Trophoblast cell (in vitro differentiated cells and primary cell): ENCODE results near the gene C19orf25.

ENCODE experiments used
- DNase-seq, 2 donors: peaks; one replicate each; pipeline ENCODE4 v3.0.0-alpha.2; 2016
- H2AFZ ChIP-seq: 2 replicates; pipeline ENCODE4 v1.6.1; 2013; ENCODE audit warnings: low read length, moderate library complexity, mild to moderate bottlenecking; ENCODE audit not compliant: insufficient read depth, poor library complexity
- H2AK5ac ChIP-seq: 2 replicates; pipeline ENCODE4 v1.6.1; 2013; ENCODE audit warnings: mild to moderate bottlenecking, low read length
- H2BK120ac ChIP-seq: 2 replicates; pipeline ENCODE4 v1.6.1; 2013; ENCODE audit warnings: low read length, mild to moderate bottlenecking, moderate library complexity; ENCODE audit not compliant: insufficient read depth, poor library complexity
- H2BK12ac ChIP-seq: 2 replicates; pipeline ENCODE4 v1.6.1; 2013; ENCODE audit warnings: mild to moderate bottlenecking, low read length, moderate library complexity
- H2BK5ac ChIP-seq: 2 replicates; pipeline ENCODE4 v1.6.1; 2013; ENCODE audit warnings: low read length, low read depth, moderate library complexity, mild to moderate bottlenecking; ENCODE audit not compliant: poor library complexity
- H3K14ac ChIP-seq: 2 replicates; pipeline ENCODE4 v1.6.1; 2013; ENCODE audit warnings: mild to moderate bottlenecking, low read length
- H3K18ac ChIP-seq: 2 replicates; pipeline ENCODE4 v1.6.1; 2013; ENCODE audit warnings: mild to moderate bottlenecking, low read length
- H3K23ac ChIP-seq: 2 replicates; pipeline ENCODE4 v1.6.1; 2013; ENCODE audit warnings: low read length
- H3K27ac ChIP-seq: 2 replicates; pipeline ENCODE4 v1.5.1; 2013; ENCODE audit warnings: low read depth, mild to moderate bottlenecking, inconsistent platforms, low read length, moderate library complexity
- H3K27me3 ChIP-seq: 2 replicates; pipeline ENCODE4 v1.6.1; 2013; ENCODE audit warnings: inconsistent platforms, mild to moderate bottlenecking, low read length, moderate library complexity; ENCODE audit not compliant: insufficient read depth
- H3K36me3 ChIP-seq, 2 experiments: 1 replicate in 1 of 2; 2 replicates in 1 of 2; pipeline ENCODE4 v1.6.1; 2013; ENCODE audit warnings: low read length in 2 of 2, mild to moderate bottlenecking in 2 of 2, moderate library complexity in 1 of 2; ENCODE audit not compliant: insufficient read depth in 2 of 2, control insufficient read depth in 1 of 2
- H3K4ac ChIP-seq: 2 replicates; pipeline ENCODE4 v1.6.1; 2013; ENCODE audit warnings: low read depth, mild to moderate bottlenecking, low read length, moderate library complexity
- H3K4me1 ChIP-seq, 2 experiments: 1 replicate in 1 of 2; 2 replicates in 1 of 2; pipeline ENCODE4 v1.6.1; 2013; ENCODE audit warnings: low read length in 2 of 2, mild to moderate bottlenecking in 2 of 2, moderate library complexity in 1 of 2; ENCODE audit not compliant: insufficient read depth in 2 of 2, control insufficient read depth in 1 of 2
- H3K4me2 ChIP-seq: 2 replicates; pipeline ENCODE4 v1.6.1; 2013; ENCODE audit warnings: inconsistent platforms, mild to moderate bottlenecking, low read length, moderate library complexity
- H3K4me3 ChIP-seq: 2 replicates; pipeline ENCODE4 v1.5.1; 2013; ENCODE audit warnings: mild to moderate bottlenecking, low read depth, low read length, inconsistent platforms
- H3K79me1 ChIP-seq: one replicate; pipeline ENCODE4 v1.6.1; 2013; ENCODE audit warnings: low read length
- H3K79me2 ChIP-seq: 2 replicates; pipeline ENCODE4 v1.6.1; 2013; ENCODE audit warnings: low read length, mild to moderate bottlenecking; ENCODE audit not compliant: control insufficient read depth, insufficient read depth, poor library complexity
- H3K9ac ChIP-seq: 2 replicates; pipeline ENCODE4 v1.6.1; 2013; ENCODE audit warnings: mild to moderate bottlenecking, low read length
- H3K9me3 ChIP-seq: 2 replicates; pipeline ENCODE4 v1.6.1; 2013; ENCODE audit warnings: low read depth, mild to moderate bottlenecking, control low read depth, inconsistent platforms, low read length; ENCODE audit not compliant: insufficient read depth
- H4K12ac ChIP-seq: 2 replicates; pipeline ENCODE4 v1.6.1; 2013; ENCODE audit warnings: low read depth, mild to moderate bottlenecking, low read length, moderate library complexity
- H4K8ac ChIP-seq: 2 replicates; pipeline ENCODE4 v1.6.1; 2013; ENCODE audit warnings: low read depth, mild to moderate bottlenecking, low read length, moderate library complexity
- H4K91ac ChIP-seq: one replicate; pipeline ENCODE4 v1.6.1; 2013; ENCODE audit warnings: low read depth, mild to moderate bottlenecking, low read length, moderate library complexity
- WGBS: extraction: QIAGEN DNeasy Blood & Tissue Kit; methylation state at CpG from one replicate; pipeline ENCODE4 v1.1.7; 2013; ENCODE audit warnings: missing lambda C conversion rate; ENCODE audit not compliant: insufficient read length, insufficient coverage; ENCODE audit errors: extremely low coverage; 5-methylcytosine and 5-hydroxymethylcytosine counted together

The C19orf25 gene

DNA sequence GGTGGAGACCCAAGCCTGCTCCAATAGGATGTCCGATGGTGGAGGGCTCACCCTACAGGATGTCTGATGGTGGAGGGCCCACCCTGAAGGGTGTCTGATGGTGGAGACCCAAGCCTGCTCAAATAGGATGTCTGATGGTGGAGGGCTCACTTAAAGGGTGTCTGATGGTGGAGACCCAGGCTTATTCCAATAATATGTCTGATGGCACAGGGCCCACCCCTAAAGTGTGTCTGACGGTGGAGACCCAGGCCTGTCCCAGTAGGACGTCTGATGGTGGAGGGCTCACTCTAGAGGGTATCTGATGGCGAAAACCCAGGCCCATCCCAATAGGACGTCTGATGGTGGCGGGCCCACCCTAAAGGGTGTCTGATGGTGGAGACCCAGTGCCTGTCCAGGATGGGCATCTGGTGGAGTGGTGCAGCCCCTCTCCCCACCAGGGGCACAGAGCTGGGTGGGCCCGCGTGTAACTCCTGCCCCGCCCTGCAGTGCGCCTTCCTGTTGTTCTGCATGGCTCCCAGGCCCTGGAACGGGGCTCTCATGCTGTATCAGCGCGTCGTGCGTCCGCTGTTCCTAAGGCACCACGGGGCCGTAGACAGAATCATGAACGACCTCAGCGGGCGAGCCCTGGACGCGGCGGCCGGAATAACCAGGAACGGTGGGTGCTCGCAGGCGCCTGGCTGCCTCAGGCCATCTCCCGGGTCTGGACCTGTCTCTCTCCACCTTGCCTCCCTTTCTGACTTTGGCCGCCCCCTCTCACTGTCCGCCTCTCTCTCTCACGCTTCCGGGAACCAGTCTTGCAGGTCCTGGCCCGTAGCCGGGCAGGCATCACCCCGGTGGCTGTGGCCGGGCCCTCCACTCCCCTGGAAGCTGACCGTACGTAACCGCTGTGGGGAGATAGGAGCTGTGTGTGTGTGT is 17.0 kb upstream of the C19orf25 start:
- no peak overlapping the region for H3K4ac ChIP-seq
- no peak overlapping the region for H2BK5ac ChIP-seq
- no peak overlapping the region for H3K4me3 ChIP-seq
- no peak overlapping the region for H2BK12ac ChIP-seq
- no CpG with 5 or more reads among the region's 40 CpGs for WGBS
- H3K9ac ChIP-seq, result no peak overlapping the region
- H3K4me2 ChIP-seq, result no peak overlapping the region
- DNase-seq, result peak in 1 of 2 donors; percentile 42
- H3K23ac ChIP-seq, result no peak overlapping the region
- no peak overlapping the region for H2AK5ac ChIP-seq
- H2BK120ac ChIP-seq, result no peak overlapping the region
- H3K4me1 ChIP-seq, result peaks cover 17 to 18% of the 10 kb centered on the region in 2 experiments
- H3K27ac ChIP-seq, result no peak overlapping the region
- no peak overlapping the region for H3K14ac ChIP-seq
- no peak overlapping the region for H4K8ac ChIP-seq
- H4K91ac ChIP-seq, result no peak overlapping the region
- peaks cover 2% of the 10 kb centered on the region for H3K79me2 ChIP-seq
- no peak overlapping the region for H2AFZ ChIP-seq
- H3K36me3 ChIP-seq, result no peaks in the 10 kb centered on the region
- peaks cover 2% of the 10 kb centered on the region for H3K79me1 ChIP-seq
- peaks cover 5% of the 10 kb centered on the region for H3K27me3 ChIP-seq
- peaks cover 3% of the 10 kb centered on the region for H3K9me3 ChIP-seq
- H4K12ac ChIP-seq, result no peak overlapping the region
- H3K18ac ChIP-seq, result no peak overlapping the region

- Histone ChIP-seq H2AFZ (no peak overlapping the region), H2AK5ac (no peak overlapping the region), H2BK120ac (no peak overlapping the region), H3K9me3 (peaks cover 3% of the 10 kb centered on the region), H3K4ac (no peak overlapping the region), H3K79me2 (peaks cover 2% of the 10 kb centered on the region), H3K4me1 (peaks cover 17 to 19% of the 10 kb centered on the region in 2 experiments), H3K9ac (no peak overlapping the region), H3K36me3 (no peaks in the 10 kb centered on the region), H4K12ac (no peak overlapping the region), H4K91ac (no peak overlapping the region), H3K14ac (no peak overlapping the region), H3K27me3 (peaks cover 5% of the 10 kb centered on the region), H3K4me2 (no peak overlapping the region), H2BK12ac (no peak overlapping the region), H3K27ac (no peak overlapping the region), H2BK5ac (no peak overlapping the region), H3K4me3 (peak overlapping the region; percentile 30), H3K79me1 (peaks cover 6% of the 10 kb centered on the region), H3K18ac (no peak overlapping the region), H4K8ac (no peak overlapping the region), H3K23ac (no peak overlapping the region)
- no peak for DNase-seq
- WGBS, result no CpG with 5 or more reads among the region's 37 CpGs
These were observed 16.2 kb upstream of the C19orf25 start for GRCh38 chr19:1495051-1495798.

GRCh38 chr19:1494115-1494815 is 15.2 kb upstream of the C19orf25 start:
- no peak for DNase-seq
- H4K8ac ChIP-seq, result no peak overlapping the region
- no peak overlapping the region for H3K4ac ChIP-seq
- WGBS, result no CpG with 5 or more reads among the region's 15 CpGs
- peaks cover 3% of the 10 kb centered on the region for H3K9me3 ChIP-seq
- no peak overlapping the region for H3K18ac ChIP-seq
- H4K12ac ChIP-seq, result no peak overlapping the region
- H3K27ac ChIP-seq, result no peak overlapping the region
- no peak overlapping the region for H3K4me3 ChIP-seq
- H3K36me3 ChIP-seq, result no peaks in the 10 kb centered on the region
- H3K27me3 ChIP-seq, result peaks cover 5% of the 10 kb centered on the region
- H2BK120ac ChIP-seq, result no peak overlapping the region
- H3K4me1 ChIP-seq, result peaks cover 17 to 19% of the 10 kb centered on the region in 2 experiments
- H3K9ac ChIP-seq, result no peak overlapping the region
- H2BK5ac ChIP-seq, result no peak overlapping the region
- peaks cover 4% of the 10 kb centered on the region for H3K79me2 ChIP-seq
- peaks cover 10% of the 10 kb centered on the region for H3K79me1 ChIP-seq
- no peak overlapping the region for H2AFZ ChIP-seq
- no peak overlapping the region for H2AK5ac ChIP-seq
- no peak overlapping the region for H2BK12ac ChIP-seq
- H3K23ac ChIP-seq, result no peak overlapping the region
- no peak overlapping the region for H4K91ac ChIP-seq
- H3K14ac ChIP-seq, result no peak overlapping the region
- no peak overlapping the region for H3K4me2 ChIP-seq

DNA sequence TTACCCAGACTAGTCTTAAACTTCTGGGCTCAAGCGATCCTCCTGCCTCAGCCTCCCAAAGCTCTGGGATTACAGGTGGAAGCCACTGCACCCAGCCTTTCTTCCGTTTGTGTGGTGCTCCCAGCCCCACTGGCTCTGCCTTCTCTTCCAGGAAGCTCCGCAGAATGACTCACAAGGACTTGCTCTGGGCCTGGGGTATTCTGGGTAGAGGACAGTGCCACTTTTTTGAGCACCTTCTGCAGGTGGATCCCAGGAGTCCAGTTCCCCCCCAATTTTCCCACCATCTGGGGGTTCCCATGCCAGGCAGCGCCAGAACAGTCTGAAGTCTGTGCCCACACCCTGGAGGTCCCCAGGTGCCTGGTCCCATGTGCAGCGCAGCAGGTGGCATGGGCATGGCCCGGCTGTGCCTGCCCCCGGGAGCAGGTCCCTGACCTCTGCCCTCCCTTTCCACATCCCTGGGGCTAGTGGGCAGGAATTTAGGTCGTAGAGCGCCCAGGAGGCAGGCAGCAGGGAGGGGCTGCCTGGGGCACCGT is 13.5 kb upstream of the C19orf25 start:
- Histone ChIP-seq H3K36me3 (no peaks in the 10 kb centered on the region), H2BK5ac (no peak overlapping the region), H4K91ac (no peak overlapping the region), H3K27me3 (peaks cover 5% of the 10 kb centered on the region), H2AFZ (no peak overlapping the region), H3K79me2 (peaks cover 4% of the 10 kb centered on the region), H3K18ac (no peak overlapping the region), H4K12ac (no peak overlapping the region), H3K79me1 (peaks cover 10% of the 10 kb centered on the region), H3K14ac (no peak overlapping the region), H3K9me3 (peaks cover 6% of the 10 kb centered on the region), H3K4me3 (no peak overlapping the region), H3K4me2 (no peak overlapping the region), H3K4ac (no peak overlapping the region), H3K4me1 (peaks cover 17 to 19% of the 10 kb centered on the region in 2 experiments), H3K27ac (no peak overlapping the region), H4K8ac (no peak overlapping the region), H2AK5ac (no peak overlapping the region), H3K23ac (no peak overlapping the region), H2BK120ac (no peak overlapping the region), H2BK12ac (no peak overlapping the region), H3K9ac (no peak overlapping the region)
- no CpG with 5 or more reads among the region's 10 CpGs for WGBS
- DNase-seq, result no peak
